Endothelial cell of umbilical vein (primary cell): ENCODE measurements around the gene UBTD2. TPM values are rescaled to one million over a fixed set of nuclear protein-coding genes. Genes with fewer than 3 reads are reported as not detected.

Source experiments
- BruUV-seq: library from RNA; stranded (reverse); fragments of 400-500 nt; replicated peaks from 2 replicates; lab custom pipeline; 2021; lab: Mats Ljungman, UMichigan
- CTCF ChIA-PET: fragments of 300-600, 350-600 bp; sonication (Branson Sonifier 250); formaldehyde crosslinking; loops from one replicate; lab custom pipeline; 2021; ENCODE audit warnings: antibody characterized with exemption, inconsistent platforms; lab: Charles Lee
- POLR2A ChIA-PET: fragments of 300-600, 350-600 bp; sonication (Branson Sonifier 250); formaldehyde crosslinking; loops from one replicate; lab custom pipeline; 2021; ENCODE audit warnings: antibody characterized with exemption, inconsistent platforms; lab: Charles Lee
- DNase-seq: peaks from one replicate; pipeline ENCODE4 v3.0.0-alpha.2; 2011; ENCODE audit warnings: low read depth, low spot score
- FAIRE-seq: peaks from 2 replicates; lab custom pipeline; 2011; peaks lifted over from hg19 to GRCh38; lab: Jason Lieb, UNC
- H2AFZ ChIP-seq: 2 replicates; pipeline ENCODE4 v1.6.0; 2012; ENCODE audit warnings: low read depth, low read length, control low read depth, inconsistent platforms
- H3K27ac ChIP-seq: 2 replicates; pipeline ENCODE4 v1.5.1; 2011; ENCODE audit warnings: low read depth, mild to moderate bottlenecking, control low read depth, low read length, moderate library complexity; ENCODE audit not compliant: insufficient read depth
- H3K27me3 ChIP-seq, 2 experiments: 2 replicates each; pipeline versions ENCODE4 v1.6.0 to v1.6.1; 2011; ENCODE audit warnings: low read length in 2 of 2, mixed read lengths in 1 of 2; ENCODE audit not compliant: control insufficient read depth in 2 of 2, insufficient read depth in 2 of 2
- H3K36me3 ChIP-seq, 2 experiments: 2 replicates in 1 of 2; 3 replicates in 1 of 2; pipeline ENCODE4 v1.5.1; 2011; ENCODE audit warnings: low read length in 2 of 2, mild to moderate bottlenecking in 1 of 2, moderate library complexity in 1 of 2; ENCODE audit not compliant: control insufficient read depth in 2 of 2, insufficient read depth in 2 of 2; ENCODE audit errors: extremely low read depth in 1 of 2
- H3K4me1 ChIP-seq: 3 replicates; pipeline ENCODE4 v1.5.1; 2011; ENCODE audit warnings: mild to moderate bottlenecking, low read length; ENCODE audit not compliant: control insufficient read depth, insufficient read depth; ENCODE audit errors: extremely low read depth
- H3K4me2 ChIP-seq: 2 replicates; pipeline ENCODE4 v1.6.1; 2011; ENCODE audit warnings: low read length, control low read depth, mixed read lengths; ENCODE audit not compliant: insufficient read depth
- H3K4me3 ChIP-seq, 3 experiments: fragments of 200-600 bp in 1 of 3; sonication (generic), shearing (Covaris generic) in 1 of 3; replicated peaks in 1 of 3; 2 replicates each; pipeline ENCODE4 v1.5.1; 2011 to 2016; ENCODE audit warnings: control low read depth in 3 of 3, low read length in 3 of 3, mild to moderate bottlenecking in 2 of 3, inconsistent platforms in 1 of 3, low read depth in 1 of 3, moderate library complexity in 1 of 3; ENCODE audit not compliant: insufficient read depth in 1 of 3
- H3K79me2 ChIP-seq: 2 replicates; pipeline ENCODE4 v1.6.0; 2012; ENCODE audit warnings: low read length, inconsistent platforms; ENCODE audit not compliant: control insufficient read depth, insufficient read depth
- H3K9ac ChIP-seq: replicated peaks from 2 replicates; pipeline ENCODE3; 2011; ENCODE audit warnings: low read length, control low read depth; ENCODE audit not compliant: insufficient read depth; ENCODE audit errors: extremely low read depth
- H3K9me1 ChIP-seq: replicated peaks from 3 replicates; pipeline ENCODE4 v1.6.0; 2011; ENCODE audit warnings: mild to moderate bottlenecking, low read length; ENCODE audit not compliant: control insufficient read depth, insufficient read depth; ENCODE audit errors: extremely low read depth
- H3K9me3 ChIP-seq: replicated peaks from 2 replicates; pipeline ENCODE4 v1.5.1; 2012; ENCODE audit warnings: low read length, inconsistent platforms; ENCODE audit not compliant: control insufficient read depth, insufficient read depth
- H4K20me1 ChIP-seq: replicated peaks from 2 replicates; pipeline ENCODE3; 2011; ENCODE audit warnings: mild to moderate bottlenecking, low read length; ENCODE audit not compliant: control insufficient read depth, insufficient read depth; ENCODE audit errors: extremely low read depth
- CTCF ChIP-seq, 2 donors: IDR thresholded peaks; 1 replicate in 1 of 2; 2 replicates in 1 of 2; pipeline ENCODE4 v1.5.1; 2011; ENCODE audit warnings: low read length in 2 of 2, mild to moderate bottlenecking in 2 of 2, moderate library complexity in 2 of 2, control low read depth in 1 of 2, inconsistent platforms in 1 of 2, low read depth in 1 of 2; ENCODE audit not compliant: insufficient read depth in 1 of 2; ENCODE audit errors: extremely low read depth in 1 of 2
- EZH2 ChIP-seq: IDR thresholded peaks from 2 replicates; pipeline ENCODE4 v1.6.1; 2012; ENCODE audit warnings: borderline replicate concordance, low read depth, mild to moderate bottlenecking, moderate library complexity, low read length, inconsistent platforms; ENCODE audit not compliant: severe bottlenecking
- FOS ChIP-seq: IDR thresholded peaks from 2 replicates; pipeline ENCODE4 v1.6.1; 2011; ENCODE audit warnings: mild to moderate bottlenecking, low read length, moderate library complexity, borderline replicate concordance; ENCODE audit not compliant: insufficient read depth
- GATA2 ChIP-seq: IDR thresholded peaks from 2 replicates; pipeline ENCODE4 v1.7.0; 2011; ENCODE audit warnings: low read depth, mild to moderate bottlenecking, moderate library complexity, mixed read lengths, low read length; ENCODE audit not compliant: insufficient read length, insufficient read depth
- JUN ChIP-seq: IDR thresholded peaks from 2 replicates; pipeline ENCODE4 v1.6.1; 2011; ENCODE audit warnings: borderline replicate concordance, low read depth; ENCODE audit not compliant: insufficient read length, insufficient read depth
- MYC ChIP-seq: IDR thresholded peaks from one replicate; pipeline ENCODE4 v1.6.1; 2011; ENCODE audit warnings: mild to moderate bottlenecking, low read depth, low read length
- POLR2A ChIP-seq: IDR thresholded peaks from 2 replicates; pipeline ENCODE4 v1.6.1; 2012; ENCODE audit warnings: low read depth, mild to moderate bottlenecking, control low read depth, low read length
- dilution Hi-C: fragments of 300-500 bp; cut with MboI; formaldehyde crosslinking; loops from one replicate; pipeline ENCODE4 v1.15.0; 2019; ENCODE audit warnings: low sequenced_read_pairs; ENCODE audit not compliant: extremely low pct_ligation_motif_present
- intact Hi-C: fragments of 100-400 bp; cut with micrococcal nuclease; formaldehyde crosslinking; loops from one replicate; pipeline ENCODE4 v1.10.0; 2022
- polyA plus RNA-seq, 4 experiments: library from polyadenylated mRNA; depleted of rRNA in 3 of 4; stranded (reverse) in 3 of 4; unstranded in 1 of 4; fragments of >200 nt; gene quantifications; 2 replicates each; pipeline versions ENCODE4 v1.2.1 to v1.2.3, GENCODE V29; 2011 to 2012; ENCODE audit warnings: missing spikeins in 1 of 4
- total RNA-seq: library from RNA; stranded (reverse); gene quantifications from 2 replicates; pipeline ENCODE4 v1.2.3, GENCODE V29; 2021
- TF ChIP-seq, protein P1 (sequence below): IDR thresholded peaks from 2 replicates; pipeline ENCODE4 v1.6.1; 2011; ENCODE audit not compliant: insufficient read depth, insufficient read length

UBTD2 gene
- total and polyA plus RNA-seq, 2 donors (not counting 3 experiments of a cell fraction or from before 2014, with no cell fraction given), result 10.1 to 22.6 TPM

GRCh38 chr5:172252501-172252900 lies 31.1 kb downstream of the UBTD2 start:
- Histone ChIP-seq H3K36me3 (peaks cover 0 to 12% of the 10 kb centered on the region in 2 experiments), H3K27ac (no peak overlapping the region), H3K9me1 (no peaks in the 10 kb centered on the region), H3K4me2 (no peak overlapping the region), H3K27me3 (no peaks in the 10 kb centered on the region), H4K20me1 (no peaks in the 10 kb centered on the region), H3K9me3 (no peaks in the 10 kb centered on the region), H2AFZ (no peak overlapping the region), H3K4me1 (no peaks in the 10 kb centered on the region), H3K9ac (no peak overlapping the region), H3K79me2 (peaks cover 14% of the 10 kb centered on the region), H3K4me3 (no peak overlapping the region)
- dilution Hi-C loops, result no loop called here
- no TSS peak for BruUV-seq
- POLR2A ChIA-PET, result no interaction called here
- FAIRE-seq (no peak), DNase-seq (no peak)
- intact Hi-C loops, result no loop called here
- no peak for TF ChIP-seq JUN
- no peak for TF ChIP-seq GATA2
- TF ChIP-seq POLR2A, result no peak
- TF ChIP-seq FOS, result no peak
- TF ChIP-seq, protein P1, sequence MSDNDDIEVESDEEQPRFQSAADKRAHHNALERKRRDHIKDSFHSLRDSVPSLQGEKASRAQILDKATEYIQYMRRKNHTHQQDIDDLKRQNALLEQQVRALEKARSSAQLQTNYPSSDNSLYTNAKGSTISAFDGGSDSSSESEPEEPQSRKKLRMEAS, result no peak
- TF ChIP-seq CTCF (IDR thresholded peaks at IDR 0.05; ENCODE audit: extremely low read depth in 1 of 2, insufficient read depth in 1 of 2, low read depth in 1 of 2, low read length in 2 of 2), result no peak
- TF ChIP-seq MYC, result no peak
- no peak for TF ChIP-seq EZH2
- CTCF ChIA-PET, result no interaction called here
